Measurements from ENCODE around the gene FZD10.

The FZD10 gene, protein sequence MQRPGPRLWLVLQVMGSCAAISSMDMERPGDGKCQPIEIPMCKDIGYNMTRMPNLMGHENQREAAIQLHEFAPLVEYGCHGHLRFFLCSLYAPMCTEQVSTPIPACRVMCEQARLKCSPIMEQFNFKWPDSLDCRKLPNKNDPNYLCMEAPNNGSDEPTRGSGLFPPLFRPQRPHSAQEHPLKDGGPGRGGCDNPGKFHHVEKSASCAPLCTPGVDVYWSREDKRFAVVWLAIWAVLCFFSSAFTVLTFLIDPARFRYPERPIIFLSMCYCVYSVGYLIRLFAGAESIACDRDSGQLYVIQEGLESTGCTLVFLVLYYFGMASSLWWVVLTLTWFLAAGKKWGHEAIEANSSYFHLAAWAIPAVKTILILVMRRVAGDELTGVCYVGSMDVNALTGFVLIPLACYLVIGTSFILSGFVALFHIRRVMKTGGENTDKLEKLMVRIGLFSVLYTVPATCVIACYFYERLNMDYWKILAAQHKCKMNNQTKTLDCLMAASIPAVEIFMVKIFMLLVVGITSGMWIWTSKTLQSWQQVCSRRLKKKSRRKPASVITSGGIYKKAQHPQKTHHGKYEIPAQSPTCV

GRCh38 chr12:130162267-130162666 lies at the start of gene FZD10:
FZD10 (plus strand) TSS chr12:130162464; CDS start chr12:130162943, 479 bp downstream.
- Histone ChIP-seq H3K4me1 (ENCODE audit: control insufficient read depth in 2 of 2, insufficient read depth in 2 of 2, low read length in 2 of 2) (no peaks in the 10 kb centered on the region), H3K36me3 (ENCODE audit: control insufficient read depth in 2 of 2, insufficient read depth in 2 of 2, low read length in 2 of 2) (no peaks in the 10 kb centered on the region), H3K27ac (ENCODE audit: low read depth in 2 of 2, low read length in 2 of 2) (no peak within 1 kb of the TSS), H3K9me3 (ENCODE audit: control insufficient read depth in 2 of 2, low read length in 2 of 2) (no peaks in the 10 kb centered on the region), H3K4me3 (ENCODE audit: low read length in 2 of 2) (peak within 1 kb of the TSS in 1 of 2 donors; percentile 7), H3K27me3 (ENCODE audit: control insufficient read depth in 2 of 2, insufficient read depth in 2 of 2, low read length in 2 of 2) (peaks cover 8 to 17% of the 10 kb centered on the region in 2 donors), H3K9ac (ENCODE audit: low read depth in 1 of 2, low read length in 2 of 2) (no peak within 1 kb of the TSS)

DNA sequence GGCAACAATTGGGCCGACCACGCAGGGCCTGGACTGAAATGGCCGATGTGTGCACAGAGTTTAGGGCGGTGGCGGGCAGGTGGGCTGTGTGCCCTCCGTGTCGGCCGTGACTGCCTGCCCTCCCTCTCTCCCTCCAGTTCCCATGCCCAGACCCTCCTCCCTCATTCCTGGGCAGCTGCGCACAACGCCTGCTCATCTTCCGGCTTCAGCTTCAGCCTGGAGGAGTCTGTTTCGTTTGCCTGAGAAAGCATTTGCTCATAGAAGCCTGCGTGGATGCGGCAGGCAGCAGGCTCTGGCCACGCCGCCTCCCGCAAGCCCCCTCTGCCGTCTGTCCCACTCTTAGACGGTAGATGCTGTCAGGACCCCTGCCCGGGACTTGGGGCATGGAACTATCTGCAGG lies 47.3 kb upstream of the FZD10 start:
- Histone ChIP-seq H3K36me3 (ENCODE audit: control insufficient read depth in 2 of 2, insufficient read depth in 2 of 2, low read length in 2 of 2) (no peaks in the 10 kb centered on the region), H3K9ac (ENCODE audit: low read depth in 1 of 2, low read length in 2 of 2) (no peak overlapping the region), H3K27me3 (ENCODE audit: control insufficient read depth in 2 of 2, insufficient read depth in 2 of 2, low read length in 2 of 2) (no peaks in the 10 kb centered on the region), H3K27ac (ENCODE audit: low read depth in 2 of 2, low read length in 2 of 2) (no peak overlapping the region), H3K4me3 (ENCODE audit: low read length in 2 of 2) (no peak overlapping the region), H3K4me1 (ENCODE audit: control insufficient read depth in 2 of 2, insufficient read depth in 2 of 2, low read length in 2 of 2) (no peaks in the 10 kb centered on the region), H3K9me3 (ENCODE audit: control insufficient read depth in 2 of 2, low read length in 2 of 2) (no peaks in the 10 kb centered on the region)

DNA sequence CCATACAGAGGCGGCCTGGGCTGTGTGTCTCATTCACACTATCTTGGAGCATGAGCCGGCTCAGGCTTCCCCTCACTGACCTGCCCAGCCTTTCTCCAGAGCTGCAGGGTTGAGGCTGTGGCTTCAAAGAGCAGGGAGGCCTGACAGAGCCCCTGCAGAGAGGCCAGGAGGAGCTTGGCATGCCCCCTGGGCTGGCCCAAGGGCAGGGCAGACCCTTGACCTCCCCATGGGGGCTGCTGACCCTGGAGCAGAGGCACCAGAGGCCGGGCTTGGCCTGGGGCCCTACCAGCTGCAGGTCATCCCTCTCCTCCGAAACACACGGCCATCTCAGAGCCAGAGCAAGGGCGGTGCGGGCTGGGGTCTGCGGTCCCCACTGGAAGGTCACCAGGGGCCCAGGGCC lies 46.6 kb upstream of the FZD10 start:
- H3K27me3 ChIP-seq (ENCODE audit: control insufficient read depth in 2 of 2, insufficient read depth in 2 of 2, low read length in 2 of 2) = no peaks in the 10 kb centered on the region
- H3K4me3 ChIP-seq (ENCODE audit: low read length in 2 of 2) = no peak overlapping the region
- no peaks in the 10 kb centered on the region for H3K4me1 ChIP-seq (ENCODE audit: control insufficient read depth in 2 of 2, insufficient read depth in 2 of 2, low read length in 2 of 2)
- H3K9me3 ChIP-seq (ENCODE audit: control insufficient read depth in 2 of 2, low read length in 2 of 2) = no peaks in the 10 kb centered on the region
- no peak overlapping the region for H3K27ac ChIP-seq (ENCODE audit: low read depth in 2 of 2, low read length in 2 of 2)
- no peak overlapping the region for H3K9ac ChIP-seq (ENCODE audit: low read depth in 1 of 2, low read length in 2 of 2)
- H3K36me3 ChIP-seq (ENCODE audit: control insufficient read depth in 2 of 2, insufficient read depth in 2 of 2, low read length in 2 of 2) = no peaks in the 10 kb centered on the region

DNA sequence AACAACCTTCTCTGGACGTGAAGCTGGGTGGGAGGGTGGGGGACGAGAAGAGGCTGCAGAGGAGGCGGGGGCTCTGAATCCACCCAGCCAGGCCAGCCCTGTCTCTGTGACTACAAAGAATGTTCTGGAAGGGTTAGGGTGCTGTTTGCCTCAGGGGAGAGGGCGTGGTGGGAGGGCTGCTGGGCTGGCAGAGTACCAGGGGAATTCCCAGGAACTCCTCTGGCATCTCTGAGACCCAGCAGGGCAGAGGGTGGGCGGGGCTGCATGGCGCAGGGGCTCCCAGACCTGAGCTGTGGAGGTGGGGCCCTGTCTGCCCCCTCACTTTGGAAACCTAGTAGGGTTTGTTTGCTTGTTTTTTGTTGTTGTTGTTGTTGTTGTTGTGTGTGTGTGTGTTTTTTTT lies 45.5 kb upstream of the FZD10 start:
- no peaks in the 10 kb centered on the region for H3K9me3 ChIP-seq (ENCODE audit: control insufficient read depth in 2 of 2, low read length in 2 of 2)
- H3K36me3 ChIP-seq (ENCODE audit: control insufficient read depth in 2 of 2, insufficient read depth in 2 of 2, low read length in 2 of 2) = no peaks in the 10 kb centered on the region
- H3K4me3 ChIP-seq (ENCODE audit: low read length in 2 of 2) = no peak overlapping the region
- H3K27ac ChIP-seq (ENCODE audit: low read depth in 2 of 2, low read length in 2 of 2) = no peak overlapping the region
- no peak overlapping the region for H3K9ac ChIP-seq (ENCODE audit: low read depth in 1 of 2, low read length in 2 of 2)
- no peaks in the 10 kb centered on the region for H3K27me3 ChIP-seq (ENCODE audit: control insufficient read depth in 2 of 2, insufficient read depth in 2 of 2, low read length in 2 of 2)
- H3K4me1 ChIP-seq (ENCODE audit: control insufficient read depth in 2 of 2, insufficient read depth in 2 of 2, low read length in 2 of 2) = no peaks in the 10 kb centered on the region

DNA sequence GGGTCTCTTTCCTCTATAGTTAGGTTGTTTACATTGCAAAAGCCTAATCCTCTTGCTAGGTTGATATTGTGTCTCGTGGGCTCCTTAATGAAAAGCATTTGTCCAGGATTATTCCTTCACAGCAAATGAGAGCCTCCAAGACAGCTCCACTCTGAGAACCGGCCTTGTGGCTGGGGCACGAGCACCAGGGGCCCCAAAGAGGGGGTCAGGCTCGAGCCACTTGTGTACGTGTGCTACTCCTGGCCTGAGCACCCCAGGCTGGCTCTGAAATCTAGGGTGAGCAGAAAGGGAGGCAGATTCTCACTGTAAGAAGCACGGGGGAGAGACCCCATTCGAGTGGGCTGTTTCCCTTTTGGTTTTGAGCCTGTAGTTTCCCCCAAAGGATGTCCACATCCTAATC lies 45.0 kb upstream of the FZD10 start:
- H3K9ac ChIP-seq (ENCODE audit: low read depth in 1 of 2, low read length in 2 of 2) = no peak overlapping the region
- H3K27me3 ChIP-seq (ENCODE audit: control insufficient read depth in 2 of 2, insufficient read depth in 2 of 2, low read length in 2 of 2) = no peaks in the 10 kb centered on the region
- no peak overlapping the region for H3K27ac ChIP-seq (ENCODE audit: low read depth in 2 of 2, low read length in 2 of 2)

DNA sequence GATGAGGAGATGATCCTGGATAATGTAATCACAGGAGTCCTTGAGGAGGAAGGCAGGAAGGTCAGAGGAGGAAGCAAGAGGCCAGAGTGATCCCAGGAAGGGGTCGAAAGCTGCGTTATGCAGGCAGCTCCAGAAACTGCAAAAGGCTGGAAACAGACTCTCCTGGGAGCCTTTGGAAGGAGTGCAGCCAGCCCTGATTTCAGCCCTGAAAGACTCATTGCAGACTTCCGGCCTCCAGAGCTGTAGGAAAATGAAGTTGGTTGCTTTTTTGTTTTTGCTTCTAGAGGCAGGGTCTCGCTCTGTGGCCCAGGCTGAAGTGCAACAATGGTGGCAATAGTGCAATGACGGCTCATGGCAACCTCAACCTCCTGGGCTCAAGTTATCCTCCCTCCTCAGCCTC lies 44.6 kb upstream of the FZD10 start:
- no peak overlapping the region for H3K4me3 ChIP-seq (ENCODE audit: low read length in 2 of 2)
- H3K27me3 ChIP-seq (ENCODE audit: control insufficient read depth in 2 of 2, insufficient read depth in 2 of 2, low read length in 2 of 2) = no peaks in the 10 kb centered on the region
- no peaks in the 10 kb centered on the region for H3K4me1 ChIP-seq (ENCODE audit: control insufficient read depth in 2 of 2, insufficient read depth in 2 of 2, low read length in 2 of 2)
- H3K36me3 ChIP-seq (ENCODE audit: control insufficient read depth in 2 of 2, insufficient read depth in 2 of 2, low read length in 2 of 2) = no peaks in the 10 kb centered on the region
- no peak overlapping the region for H3K27ac ChIP-seq (ENCODE audit: low read depth in 2 of 2, low read length in 2 of 2)
- H3K9ac ChIP-seq (ENCODE audit: low read depth in 1 of 2, low read length in 2 of 2) = no peak overlapping the region
- no peaks in the 10 kb centered on the region for H3K9me3 ChIP-seq (ENCODE audit: control insufficient read depth in 2 of 2, low read length in 2 of 2)

More for the DNA sequence above, 45.0 kb upstream of the FZD10 start:
- Histone ChIP-seq H3K4me3 (ENCODE audit: low read length in 2 of 2) (no peak overlapping the region), H3K4me1 (ENCODE audit: control insufficient read depth in 2 of 2, insufficient read depth in 2 of 2, low read length in 2 of 2) (no peaks in the 10 kb centered on the region), H3K9me3 (ENCODE audit: control insufficient read depth in 2 of 2, low read length in 2 of 2) (no peaks in the 10 kb centered on the region), H3K36me3 (ENCODE audit: control insufficient read depth in 2 of 2, insufficient read depth in 2 of 2, low read length in 2 of 2) (no peaks in the 10 kb centered on the region)

DNA sequence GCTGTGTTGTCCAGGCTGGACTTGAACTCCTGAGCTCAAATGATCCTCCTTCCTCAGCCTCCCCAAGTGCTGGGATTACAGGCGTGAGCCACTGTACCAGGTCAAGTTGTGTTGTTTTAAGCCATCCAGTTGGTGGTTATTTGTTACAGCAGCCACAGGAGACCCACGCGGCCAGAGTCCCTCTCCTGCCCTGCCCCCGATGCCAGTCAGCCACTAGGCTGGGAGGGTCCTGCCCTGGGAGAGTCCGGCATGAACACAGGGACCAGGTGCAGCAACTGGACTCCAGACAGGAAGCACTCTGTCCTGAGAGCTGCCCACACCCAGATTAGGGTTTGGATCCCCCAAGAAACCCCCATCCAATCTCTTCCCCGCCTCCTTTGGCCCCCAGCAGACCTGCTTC lies 44.1 kb upstream of the FZD10 start:
- Histone ChIP-seq H3K9ac (ENCODE audit: low read depth in 1 of 2, low read length in 2 of 2) (no peak overlapping the region), H3K4me1 (ENCODE audit: control insufficient read depth in 2 of 2, insufficient read depth in 2 of 2, low read length in 2 of 2) (no peaks in the 10 kb centered on the region), H3K27ac (ENCODE audit: low read depth in 2 of 2, low read length in 2 of 2) (no peak overlapping the region)

DNA sequence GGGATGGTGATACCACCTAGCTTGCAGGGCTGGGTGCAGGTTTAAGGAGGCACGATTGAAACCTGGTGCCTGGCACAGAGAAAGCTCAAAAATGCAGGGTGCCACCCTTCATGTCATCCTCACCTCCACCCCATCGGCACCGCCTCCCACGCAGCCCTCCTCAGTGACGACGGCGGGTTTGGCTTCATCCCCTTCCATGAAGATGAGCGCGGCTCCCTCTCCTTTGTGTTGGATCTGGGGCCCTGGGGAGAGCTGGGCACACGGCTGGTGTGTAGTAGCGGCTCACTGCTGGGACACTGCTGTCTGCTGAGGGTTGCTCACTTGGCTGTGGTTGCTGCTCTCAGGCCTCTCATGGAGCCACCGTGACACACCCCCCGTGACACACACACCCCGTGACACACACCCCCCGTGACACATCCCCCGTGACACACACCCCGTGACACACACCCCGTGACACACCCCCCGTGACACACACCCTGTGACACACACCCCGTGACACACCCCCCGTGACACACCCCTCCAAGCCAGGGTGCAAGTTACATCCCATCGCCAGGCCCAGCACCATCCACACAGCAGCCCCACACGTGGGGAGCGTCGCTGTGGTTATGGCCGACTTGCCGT lies 42.9 kb upstream of the FZD10 start:
- no peak overlapping the region for H3K4me3 ChIP-seq (ENCODE audit: low read length in 2 of 2)
- H3K9ac ChIP-seq (ENCODE audit: low read depth in 1 of 2, low read length in 2 of 2) = no peak overlapping the region
- no peaks in the 10 kb centered on the region for H3K36me3 ChIP-seq (ENCODE audit: control insufficient read depth in 2 of 2, insufficient read depth in 2 of 2, low read length in 2 of 2)
- no peaks in the 10 kb centered on the region for H3K9me3 ChIP-seq (ENCODE audit: control insufficient read depth in 2 of 2, low read length in 2 of 2)
- H3K27ac ChIP-seq (ENCODE audit: low read depth in 2 of 2, low read length in 2 of 2) = no peak overlapping the region
- no peaks in the 10 kb centered on the region for H3K27me3 ChIP-seq (ENCODE audit: control insufficient read depth in 2 of 2, insufficient read depth in 2 of 2, low read length in 2 of 2)
- H3K4me1 ChIP-seq (ENCODE audit: control insufficient read depth in 2 of 2, insufficient read depth in 2 of 2, low read length in 2 of 2) = no peaks in the 10 kb centered on the region

More for the DNA sequence above, 44.1 kb upstream of the FZD10 start:
- Histone ChIP-seq H3K9me3 (ENCODE audit: control insufficient read depth in 2 of 2, low read length in 2 of 2) (no peaks in the 10 kb centered on the region), H3K27me3 (ENCODE audit: control insufficient read depth in 2 of 2, insufficient read depth in 2 of 2, low read length in 2 of 2) (no peaks in the 10 kb centered on the region), H3K4me3 (ENCODE audit: low read length in 2 of 2) (no peak overlapping the region), H3K36me3 (ENCODE audit: control insufficient read depth in 2 of 2, insufficient read depth in 2 of 2, low read length in 2 of 2) (no peaks in the 10 kb centered on the region)

- Histone ChIP-seq H3K36me3 (ENCODE audit: control insufficient read depth in 2 of 2, insufficient read depth in 2 of 2, low read length in 2 of 2) (no peaks in the 10 kb centered on the region), H3K9ac (ENCODE audit: low read depth in 1 of 2, low read length in 2 of 2) (no peak overlapping the region), H3K4me3 (ENCODE audit: low read length in 2 of 2) (no peak overlapping the region), H3K27me3 (ENCODE audit: control insufficient read depth in 2 of 2, insufficient read depth in 2 of 2, low read length in 2 of 2) (no peaks in the 10 kb centered on the region), H3K9me3 (ENCODE audit: control insufficient read depth in 2 of 2, low read length in 2 of 2) (no peaks in the 10 kb centered on the region), H3K27ac (ENCODE audit: low read depth in 2 of 2, low read length in 2 of 2) (no peak overlapping the region), H3K4me1 (ENCODE audit: control insufficient read depth in 2 of 2, insufficient read depth in 2 of 2, low read length in 2 of 2) (no peaks in the 10 kb centered on the region)
Measured at GRCh38 chr12:130120012-130120805, 42.1 kb upstream of the FZD10 start.
